ENCODE data around the gene HNRNPA3. TPM values are rescaled to one million over a fixed set of nuclear protein-coding genes. Genes with fewer than 3 reads are reported as not detected.
"Not testable (repeated sequence)": the region's sequence is repeated elsewhere in the genome, so short reads cannot be mapped to it uniquely, and the experiment has no call there.

HNRNPA3 gene
- total RNA-seq, 1 experiment from 2014 or later, result 406 TPM

DNA sequence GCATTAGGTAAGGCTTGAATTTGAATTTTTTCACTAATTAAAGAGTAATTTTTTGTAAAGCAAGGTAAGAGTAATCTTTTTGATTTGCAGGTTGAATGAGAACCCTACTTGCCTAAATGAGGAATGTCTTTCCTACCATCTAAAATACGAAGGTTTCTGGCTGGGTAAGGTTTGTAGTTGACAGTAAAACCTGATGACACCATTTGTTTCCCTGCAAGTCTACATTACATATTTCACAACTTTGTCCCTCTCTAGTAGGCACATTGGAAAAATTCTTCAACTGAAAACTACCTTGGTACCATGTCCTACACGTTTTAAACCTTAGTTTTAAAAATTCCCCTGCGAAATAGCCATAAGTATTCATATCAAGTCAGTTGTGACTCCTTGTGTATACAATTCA is 9.4 kb downstream of the HNRNPA3 start:
- Mint-ChIP-seq H3K27ac (peak overlapping the region; percentile 92), H3K36me3 (peaks cover 58% of the 10 kb centered on the region), H3K4me1 (peaks cover 38% of the 10 kb centered on the region), H3K9me3 (no peaks in the 10 kb centered on the region), H3K27me3 (ENCODE audit: low read depth) (no peaks in the 10 kb centered on the region), H3K4me3 (no peak overlapping the region)
- ChIA-PET CTCF (interaction anchor here (1.1 to 1.9 kb wide), 3 partner anchors 23 to 57 kb away, joined by 3 to 5 read pairs (median 4); no protein-coding TSS in a partner anchor), POLR2A (interaction anchor here (1.0 to 1.3 kb wide), 3 partner anchors 17 to 158 kb away, joined by 3 to 4 read pairs (median 3); no protein-coding TSS in a partner anchor)
- no peak for TF ChIP-seq TP53 (CRISPR knock-in tag; IDR thresholded peaks at IDR 0.05)
- TF ChIP-seq, protein P1, sequence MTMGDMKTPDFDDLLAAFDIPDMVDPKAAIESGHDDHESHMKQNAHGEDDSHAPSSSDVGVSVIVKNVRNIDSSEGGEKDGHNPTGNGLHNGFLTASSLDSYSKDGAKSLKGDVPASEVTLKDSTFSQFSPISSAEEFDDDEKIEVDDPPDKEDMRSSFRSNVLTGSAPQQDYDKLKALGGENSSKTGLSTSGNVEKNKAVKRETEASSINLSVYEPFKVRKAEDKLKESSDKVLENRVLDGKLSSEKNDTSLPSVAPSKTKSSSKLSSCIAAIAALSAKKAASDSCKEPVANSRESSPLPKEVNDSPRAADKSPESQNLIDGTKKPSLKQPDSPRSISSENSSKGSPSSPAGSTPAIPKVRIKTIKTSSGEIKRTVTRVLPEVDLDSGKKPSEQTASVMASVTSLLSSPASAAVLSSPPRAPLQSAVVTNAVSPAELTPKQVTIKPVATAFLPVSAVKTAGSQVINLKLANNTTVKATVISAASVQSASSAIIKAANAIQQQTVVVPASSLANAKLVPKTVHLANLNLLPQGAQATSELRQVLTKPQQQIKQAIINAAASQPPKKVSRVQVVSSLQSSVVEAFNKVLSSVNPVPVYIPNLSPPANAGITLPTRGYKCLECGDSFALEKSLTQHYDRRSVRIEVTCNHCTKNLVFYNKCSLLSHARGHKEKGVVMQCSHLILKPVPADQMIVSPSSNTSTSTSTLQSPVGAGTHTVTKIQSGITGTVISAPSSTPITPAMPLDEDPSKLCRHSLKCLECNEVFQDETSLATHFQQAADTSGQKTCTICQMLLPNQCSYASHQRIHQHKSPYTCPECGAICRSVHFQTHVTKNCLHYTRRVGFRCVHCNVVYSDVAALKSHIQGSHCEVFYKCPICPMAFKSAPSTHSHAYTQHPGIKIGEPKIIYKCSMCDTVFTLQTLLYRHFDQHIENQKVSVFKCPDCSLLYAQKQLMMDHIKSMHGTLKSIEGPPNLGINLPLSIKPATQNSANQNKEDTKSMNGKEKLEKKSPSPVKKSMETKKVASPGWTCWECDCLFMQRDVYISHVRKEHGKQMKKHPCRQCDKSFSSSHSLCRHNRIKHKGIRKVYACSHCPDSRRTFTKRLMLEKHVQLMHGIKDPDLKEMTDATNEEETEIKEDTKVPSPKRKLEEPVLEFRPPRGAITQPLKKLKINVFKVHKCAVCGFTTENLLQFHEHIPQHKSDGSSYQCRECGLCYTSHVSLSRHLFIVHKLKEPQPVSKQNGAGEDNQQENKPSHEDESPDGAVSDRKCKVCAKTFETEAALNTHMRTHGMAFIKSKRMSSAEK (CRISPR knock-in tag; IDR thresholded peaks at IDR 0.05; ENCODE audit: borderline replicate concordance), result no peak
- TF ChIP-seq, protein P2, sequence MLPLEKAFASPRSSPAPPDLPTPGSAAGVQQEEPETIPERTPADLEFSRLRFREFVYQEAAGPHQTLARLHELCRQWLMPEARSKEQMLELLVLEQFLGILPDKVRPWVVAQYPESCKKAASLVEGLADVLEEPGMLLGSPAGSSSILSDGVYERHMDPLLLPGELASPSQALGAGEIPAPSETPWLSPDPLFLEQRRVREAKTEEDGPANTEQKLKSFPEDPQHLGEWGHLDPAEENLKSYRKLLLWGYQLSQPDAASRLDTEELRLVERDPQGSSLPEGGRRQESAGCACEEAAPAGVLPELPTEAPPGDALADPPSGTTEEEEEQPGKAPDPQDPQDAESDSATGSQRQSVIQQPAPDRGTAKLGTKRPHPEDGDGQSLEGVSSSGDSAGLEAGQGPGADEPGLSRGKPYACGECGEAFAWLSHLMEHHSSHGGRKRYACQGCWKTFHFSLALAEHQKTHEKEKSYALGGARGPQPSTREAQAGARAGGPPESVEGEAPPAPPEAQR (CRISPR knock-in tag; IDR thresholded peaks at IDR 0.05), result no peak
- TF ChIP-seq, protein P3, sequence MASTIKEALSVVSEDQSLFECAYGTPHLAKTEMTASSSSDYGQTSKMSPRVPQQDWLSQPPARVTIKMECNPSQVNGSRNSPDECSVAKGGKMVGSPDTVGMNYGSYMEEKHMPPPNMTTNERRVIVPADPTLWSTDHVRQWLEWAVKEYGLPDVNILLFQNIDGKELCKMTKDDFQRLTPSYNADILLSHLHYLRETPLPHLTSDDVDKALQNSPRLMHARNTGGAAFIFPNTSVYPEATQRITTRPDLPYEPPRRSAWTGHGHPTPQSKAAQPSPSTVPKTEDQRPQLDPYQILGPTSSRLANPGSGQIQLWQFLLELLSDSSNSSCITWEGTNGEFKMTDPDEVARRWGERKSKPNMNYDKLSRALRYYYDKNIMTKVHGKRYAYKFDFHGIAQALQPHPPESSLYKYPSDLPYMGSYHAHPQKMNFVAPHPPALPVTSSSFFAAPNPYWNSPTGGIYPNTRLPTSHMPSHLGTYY (CRISPR knock-in tag; IDR thresholded peaks at IDR 0.05), result no peak
- no peak for DNase-seq (ENCODE audit: low spot score)
- ATAC-seq, result no peak

DNA sequence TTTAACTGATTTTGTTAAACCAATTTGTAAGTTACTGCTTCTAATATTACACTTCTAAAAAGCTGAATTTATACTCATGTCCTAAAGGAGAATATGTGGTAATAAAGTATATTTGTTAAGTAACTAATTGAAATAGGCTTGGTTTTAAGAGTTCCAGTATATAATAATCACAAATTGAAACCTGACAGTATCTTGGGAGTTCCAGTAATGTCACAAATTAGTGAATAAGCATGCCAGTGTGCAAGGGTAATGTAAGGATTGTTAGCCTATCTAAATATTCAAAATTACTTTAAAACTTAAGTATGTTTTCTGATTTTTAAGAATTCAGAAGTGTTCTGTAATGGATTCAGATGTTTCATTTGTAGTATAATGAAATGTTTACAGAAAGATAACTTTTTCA is 10.8 kb downstream of the HNRNPA3 start:
- ATAC-seq, result not testable (repeated sequence)
- H3K4me1 Mint-ChIP-seq, result peaks cover 33% of the 10 kb centered on the region

DNA sequence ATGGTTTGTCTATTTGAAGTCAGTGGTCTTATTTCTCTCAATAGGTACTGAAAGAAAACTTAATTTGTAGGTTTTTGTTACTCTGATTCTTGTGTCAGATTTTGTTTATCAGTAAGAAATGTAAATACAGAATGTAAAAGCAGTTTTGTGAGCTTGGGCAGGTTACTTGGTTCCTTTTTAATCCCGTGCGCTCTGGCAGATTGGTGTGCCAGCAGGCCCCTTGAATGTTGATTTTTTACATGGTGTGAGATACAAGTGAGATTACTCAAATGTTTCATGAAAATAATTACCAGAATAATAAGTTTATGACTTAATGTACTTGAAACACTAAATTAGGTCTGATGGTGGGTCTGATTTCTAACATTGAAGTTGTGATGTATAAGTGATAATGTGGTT is 13.4 kb downstream of the HNRNPA3 start:
- Mint-ChIP-seq H3K4me3 (no peak overlapping the region), H3K4me1 (peaks cover 16% of the 10 kb centered on the region), H3K9me3 (no peaks in the 10 kb centered on the region), H3K36me3 (peaks cover 24% of the 10 kb centered on the region), H3K27me3 (ENCODE audit: low read depth) (no peaks in the 10 kb centered on the region), H3K27ac (peak overlapping the region; percentile 75)
- ChIA-PET CTCF (interaction anchor here (1.2 to 3.7 kb wide), 2 partner anchors 29 to 62 kb away, joined by 3 to 23 read pairs; no protein-coding TSS in a partner anchor), POLR2A (interaction anchor here (1.3 kb wide), 1 partner anchor 37 kb away, joined by 4 read pairs; no protein-coding TSS in a partner anchor)
- DNase-seq (ENCODE audit: low spot score) (no peak), ATAC-seq (no peak)
- TF ChIP-seq JAZF1 (CRISPR knock-in tag; IDR thresholded peaks at IDR 0.05) (no peak), PRRX2 (CRISPR knock-in tag; IDR thresholded peaks at IDR 0.05) (no peak), ZNF671 (CRISPR knock-in tag; IDR thresholded peaks at IDR 0.05) (peak; percentile 15; the same call in 1 of the 2 replicates), ESRRA (CRISPR knock-in tag; IDR thresholded peaks at IDR 0.05; ENCODE audit: borderline replicate concordance) (no peak), NR3C1 (CRISPR knock-in tag; conservative IDR thresholded peaks at IDR 0.05; ENCODE audit: low read depth) (no peak)
- TF ChIP-seq, protein P4, sequence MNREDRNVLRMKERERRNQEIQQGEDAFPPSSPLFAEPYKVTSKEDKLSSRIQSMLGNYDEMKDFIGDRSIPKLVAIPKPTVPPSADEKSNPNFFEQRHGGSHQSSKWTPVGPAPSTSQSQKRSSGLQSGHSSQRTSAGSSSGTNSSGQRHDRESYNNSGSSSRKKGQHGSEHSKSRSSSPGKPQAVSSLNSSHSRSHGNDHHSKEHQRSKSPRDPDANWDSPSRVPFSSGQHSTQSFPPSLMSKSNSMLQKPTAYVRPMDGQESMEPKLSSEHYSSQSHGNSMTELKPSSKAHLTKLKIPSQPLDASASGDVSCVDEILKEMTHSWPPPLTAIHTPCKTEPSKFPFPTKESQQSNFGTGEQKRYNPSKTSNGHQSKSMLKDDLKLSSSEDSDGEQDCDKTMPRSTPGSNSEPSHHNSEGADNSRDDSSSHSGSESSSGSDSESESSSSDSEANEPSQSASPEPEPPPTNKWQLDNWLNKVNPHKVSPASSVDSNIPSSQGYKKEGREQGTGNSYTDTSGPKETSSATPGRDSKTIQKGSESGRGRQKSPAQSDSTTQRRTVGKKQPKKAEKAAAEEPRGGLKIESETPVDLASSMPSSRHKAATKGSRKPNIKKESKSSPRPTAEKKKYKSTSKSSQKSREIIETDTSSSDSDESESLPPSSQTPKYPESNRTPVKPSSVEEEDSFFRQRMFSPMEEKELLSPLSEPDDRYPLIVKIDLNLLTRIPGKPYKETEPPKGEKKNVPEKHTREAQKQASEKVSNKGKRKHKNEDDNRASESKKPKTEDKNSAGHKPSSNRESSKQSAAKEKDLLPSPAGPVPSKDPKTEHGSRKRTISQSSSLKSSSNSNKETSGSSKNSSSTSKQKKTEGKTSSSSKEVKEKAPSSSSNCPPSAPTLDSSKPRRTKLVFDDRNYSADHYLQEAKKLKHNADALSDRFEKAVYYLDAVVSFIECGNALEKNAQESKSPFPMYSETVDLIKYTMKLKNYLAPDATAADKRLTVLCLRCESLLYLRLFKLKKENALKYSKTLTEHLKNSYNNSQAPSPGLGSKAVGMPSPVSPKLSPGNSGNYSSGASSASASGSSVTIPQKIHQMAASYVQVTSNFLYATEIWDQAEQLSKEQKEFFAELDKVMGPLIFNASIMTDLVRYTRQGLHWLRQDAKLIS (CRISPR knock-in tag; IDR thresholded peaks at IDR 0.05; ENCODE audit: borderline replicate concordance), result no peak

More for the DNA sequence above, 10.8 kb downstream of the HNRNPA3 start:
- H3K9me3 Mint-ChIP-seq; H3K27ac Mint-ChIP-seq; POLR2A ChIA-PET; H3K27me3 Mint-ChIP-seq (ENCODE audit: low read depth); CTCF ChIA-PET; DNase-seq (ENCODE audit: low spot score); H3K4me3 Mint-ChIP-seq: not testable (repeated sequence)
- peaks cover 45% of the 10 kb centered on the region for H3K36me3 Mint-ChIP-seq
- TF ChIP-seq PRRX2 (CRISPR knock-in tag; IDR thresholded peaks at IDR 0.05), result peak; percentile 59; the same call in 1 of the 2 replicates

Data from WTC11 (cell line).